Smooth muscle cell (in vitro differentiated cells): ENCODE measurements around the gene TREML4. TPM values are rescaled to one million over a fixed set of nuclear protein-coding genes. Genes with fewer than 3 reads are reported as not detected.

Source experiments
- DNase-seq: peaks from one replicate; lab custom pipeline; 2025; ENCODE audit not compliant: unreplicated experiment; lab: John Stamatoyannopoulos, UW
- H2AFZ ChIP-seq: fragments of 200-600 bp; sonication (generic); 2 replicates; pipeline ENCODE4 v1.6.0; 2016; ENCODE audit warnings: antibody characterized with exemption, low read depth, mild to moderate bottlenecking
- H3F3A ChIP-seq: fragments of 200-600 bp; sonication (generic); 2 replicates; pipeline ENCODE4 v1.6.0; 2017; ENCODE audit warnings: antibody characterized with exemption, low read depth
- H3K27ac ChIP-seq: fragments of 200-600 bp; sonication (generic); 2 replicates; pipeline ENCODE4 v1.5.1; 2016; ENCODE audit warnings: low read depth, mild to moderate bottlenecking
- H3K27me3 ChIP-seq: fragments of 200-600 bp; sonication (generic); 2 replicates; pipeline ENCODE4 v1.6.1; 2016; ENCODE audit warnings: low read depth, mild to moderate bottlenecking
- H3K36me3 ChIP-seq: fragments of 200-600 bp; sonication (generic); 2 replicates; pipeline ENCODE4 v1.5.1; 2016; ENCODE audit warnings: low read depth
- H3K4me1 ChIP-seq: fragments of 200-600 bp; sonication (generic); 2 replicates; pipeline ENCODE4 v1.5.1; 2016; ENCODE audit warnings: low read depth
- H3K4me2 ChIP-seq: fragments of 200-600 bp; sonication (generic); 2 replicates; pipeline ENCODE4 v1.6.0; 2016; ENCODE audit warnings: mild to moderate bottlenecking
- H3K4me3 ChIP-seq: fragments of 200-600 bp; sonication (generic); 2 replicates; pipeline ENCODE4 v1.5.1; 2016; ENCODE audit warnings: mild to moderate bottlenecking
- H3K79me2 ChIP-seq: fragments of 200-600 bp; sonication (generic); 2 replicates; pipeline ENCODE4 v1.6.0; 2016; ENCODE audit warnings: low read depth, mild to moderate bottlenecking
- H3K9ac ChIP-seq: fragments of 200-600 bp; sonication (generic); 2 replicates; pipeline ENCODE4 v1.6.0; 2016; ENCODE audit warnings: low read depth
- H3K9me3 ChIP-seq: fragments of 200-600 bp; sonication (generic); replicated peaks from 2 replicates; pipeline ENCODE4 v1.5.1; 2016; ENCODE audit warnings: low read depth
- H4K20me1 ChIP-seq: fragments of 200-600 bp; sonication (generic); 2 replicates; pipeline ENCODE4 v1.6.0; 2016; ENCODE audit warnings: low read depth
- WGBS: methylation state at CpG from one replicate; pipeline ENCODE4 v1.1.7; 2016; ENCODE audit warnings: low lambda C conversion rate; 5-methylcytosine and 5-hydroxymethylcytosine counted together
- polyA plus RNA-seq: library from polyadenylated mRNA; unstranded; fragments of >200 nt; fragmentation: Nextera tagmentation; extraction: Ambion mirVana; gene quantifications from 2 replicates; pipeline ENCODE4 v1.2.1, GENCODE V29; 2016
- total RNA-seq: library from RNA; depleted of rRNA; stranded (reverse); fragments of >200 nt; gene quantifications from 2 replicates; pipeline ENCODE4 v1.2.3, GENCODE V29; 2014
- TF ChIP-seq, protein P1 (sequence below): fragments of 200-600 bp; sonication (generic); IDR thresholded peaks from 2 replicates; pipeline ENCODE4 v1.5.1; 2017; ENCODE audit warnings: borderline replicate concordance, mild to moderate bottlenecking, antibody characterized with exemption; ENCODE audit not compliant: insufficient read depth, poor library complexity, severe bottlenecking

TREML4 gene
- total and polyA plus RNA-seq, 2 experiments from 2014 or later = not detected

DNA sequence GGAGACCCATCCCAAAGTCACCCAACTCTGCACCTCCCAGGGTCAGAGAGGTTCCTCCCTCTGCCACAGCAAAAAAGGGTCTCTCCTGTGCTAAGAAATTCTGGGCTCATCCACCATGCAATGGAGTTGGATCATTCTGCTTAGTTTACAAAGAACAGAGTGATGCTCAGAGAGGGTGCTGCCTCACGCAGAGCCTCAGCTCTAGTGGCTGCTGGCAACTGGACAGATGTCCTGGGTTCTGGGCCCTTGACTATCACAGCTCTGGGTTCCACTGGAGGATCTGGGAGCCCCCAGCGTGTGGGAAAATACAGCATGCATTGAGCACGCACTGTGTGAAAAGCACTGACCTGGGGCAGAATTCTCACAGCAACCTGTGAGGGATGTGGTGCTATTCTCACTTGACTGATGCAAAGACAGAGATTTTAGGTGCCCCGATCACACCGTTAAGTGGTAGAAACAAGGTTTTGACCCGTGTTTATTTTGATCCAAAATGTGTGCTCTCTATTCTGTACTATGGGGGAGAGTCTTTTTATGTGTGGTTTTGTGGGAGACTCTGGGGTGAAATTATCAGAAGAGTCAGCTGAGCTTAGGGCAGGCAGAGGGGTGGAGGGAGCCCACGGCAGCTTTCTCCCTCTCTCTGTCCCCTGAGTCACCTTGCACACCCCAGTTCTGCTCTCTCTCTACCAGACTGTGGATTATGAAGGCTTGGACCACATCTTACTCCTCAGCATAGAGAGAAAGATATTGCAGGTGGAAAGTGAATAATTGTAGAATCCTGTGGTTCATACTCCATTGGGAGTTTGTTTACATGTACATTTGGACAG lies 19.9 kb downstream of the TREML4 start:
- H3K79me2 ChIP-seq = no peaks in the 10 kb centered on the region
- no peaks in the 10 kb centered on the region for H3F3A ChIP-seq
- H2AFZ ChIP-seq = no peak overlapping the region
- H3K36me3 ChIP-seq = no peaks in the 10 kb centered on the region
- no peak overlapping the region for H3K4me2 ChIP-seq
- no peak for DNase-seq
- no peaks in the 10 kb centered on the region for H3K4me1 ChIP-seq
- H4K20me1 ChIP-seq = no peaks in the 10 kb centered on the region
- no peak overlapping the region for H3K27ac ChIP-seq
- WGBS = 90% methylated on average over 7 of the region's 7 CpGs
- peaks cover 22% of the 10 kb centered on the region for H3K27me3 ChIP-seq
- TF ChIP-seq, protein P1, sequence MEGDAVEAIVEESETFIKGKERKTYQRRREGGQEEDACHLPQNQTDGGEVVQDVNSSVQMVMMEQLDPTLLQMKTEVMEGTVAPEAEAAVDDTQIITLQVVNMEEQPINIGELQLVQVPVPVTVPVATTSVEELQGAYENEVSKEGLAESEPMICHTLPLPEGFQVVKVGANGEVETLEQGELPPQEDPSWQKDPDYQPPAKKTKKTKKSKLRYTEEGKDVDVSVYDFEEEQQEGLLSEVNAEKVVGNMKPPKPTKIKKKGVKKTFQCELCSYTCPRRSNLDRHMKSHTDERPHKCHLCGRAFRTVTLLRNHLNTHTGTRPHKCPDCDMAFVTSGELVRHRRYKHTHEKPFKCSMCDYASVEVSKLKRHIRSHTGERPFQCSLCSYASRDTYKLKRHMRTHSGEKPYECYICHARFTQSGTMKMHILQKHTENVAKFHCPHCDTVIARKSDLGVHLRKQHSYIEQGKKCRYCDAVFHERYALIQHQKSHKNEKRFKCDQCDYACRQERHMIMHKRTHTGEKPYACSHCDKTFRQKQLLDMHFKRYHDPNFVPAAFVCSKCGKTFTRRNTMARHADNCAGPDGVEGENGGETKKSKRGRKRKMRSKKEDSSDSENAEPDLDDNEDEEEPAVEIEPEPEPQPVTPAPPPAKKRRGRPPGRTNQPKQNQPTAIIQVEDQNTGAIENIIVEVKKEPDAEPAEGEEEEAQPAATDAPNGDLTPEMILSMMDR = no peak
- no peak overlapping the region for H3K9ac ChIP-seq
- no peaks in the 10 kb centered on the region for H3K9me3 ChIP-seq
- no peak overlapping the region for H3K4me3 ChIP-seq

DNA sequence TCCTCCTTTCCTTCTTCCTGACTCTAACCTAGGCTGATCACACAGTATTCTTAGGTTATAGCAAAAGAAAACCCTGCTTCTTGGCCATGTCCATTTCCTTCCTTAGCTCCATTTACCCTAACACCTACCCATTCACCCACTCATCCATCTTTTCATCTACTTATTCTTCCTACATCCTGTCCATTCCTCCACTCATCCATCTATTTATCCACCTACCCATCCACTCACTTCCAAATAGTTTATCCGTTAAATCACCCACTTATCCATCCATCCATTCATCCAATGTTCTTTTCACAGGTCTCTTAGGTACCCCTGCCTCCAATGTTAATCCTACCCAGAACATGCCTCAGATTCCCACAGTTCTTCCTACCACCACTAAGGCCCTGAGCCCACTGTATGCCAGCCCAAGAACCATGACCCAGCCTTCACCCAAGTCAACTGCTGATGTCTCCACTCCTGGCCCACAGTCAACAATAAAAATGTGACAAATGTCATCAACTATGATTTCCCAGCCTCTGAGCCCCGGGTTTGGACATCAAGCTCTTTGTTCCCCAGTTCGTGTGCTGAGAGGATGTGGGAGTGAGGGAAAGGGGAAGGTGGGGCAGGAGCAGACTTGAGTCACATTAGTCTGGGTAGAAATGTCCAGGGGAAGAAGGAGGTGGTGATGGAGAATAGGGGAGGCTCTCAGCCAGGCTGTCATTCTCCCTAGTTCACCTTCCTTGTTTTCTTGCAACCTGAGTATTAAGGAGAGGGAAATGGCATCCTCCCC lies 24.4 kb downstream of the TREML4 start:
- Histone ChIP-seq H2AFZ (no peak overlapping the region), H3K4me2 (no peak overlapping the region), H3K4me3 (no peak overlapping the region), H3K4me1 (no peaks in the 10 kb centered on the region), H3K27ac (no peak overlapping the region), H3K9ac (no peak overlapping the region), H3F3A (peaks cover 14% of the 10 kb centered on the region), H3K27me3 (peaks cover 32% of the 10 kb centered on the region), H3K79me2 (no peaks in the 10 kb centered on the region), H3K36me3 (no peaks in the 10 kb centered on the region), H3K9me3 (no peaks in the 10 kb centered on the region), H4K20me1 (no peaks in the 10 kb centered on the region)
- TF ChIP-seq, protein P1 = no peak
- WGBS = 55% methylated on average over 3 of the region's 3 CpGs
- no peak for DNase-seq

DNA sequence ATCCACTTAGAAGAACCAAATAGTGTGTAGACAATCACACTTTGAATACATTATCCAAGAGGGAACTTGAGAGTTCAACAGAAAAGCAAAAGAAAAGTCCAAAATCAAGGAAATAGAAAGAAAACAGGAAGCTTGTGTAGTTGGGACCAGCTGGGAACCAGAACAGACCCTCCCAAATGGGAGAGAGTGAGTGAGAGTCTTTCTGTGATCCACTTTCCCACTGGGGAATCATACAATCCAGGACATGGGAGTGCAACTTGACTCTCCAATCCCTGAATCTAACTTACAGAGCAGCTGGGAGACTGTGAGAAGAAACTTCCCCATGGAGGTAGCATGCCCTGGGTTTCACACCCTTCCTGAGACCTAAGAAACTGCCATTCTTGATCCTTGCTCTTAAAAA lies 27.0 kb downstream of the TREML4 start:
- Histone ChIP-seq H3K9ac (no peak overlapping the region), H4K20me1 (no peaks in the 10 kb centered on the region), H3F3A (peaks cover 17% of the 10 kb centered on the region), H2AFZ (no peak overlapping the region), H3K27me3 (peaks cover 23% of the 10 kb centered on the region), H3K9me3 (no peaks in the 10 kb centered on the region), H3K4me1 (no peaks in the 10 kb centered on the region), H3K79me2 (no peaks in the 10 kb centered on the region), H3K4me3 (no peak overlapping the region), H3K36me3 (no peaks in the 10 kb centered on the region), H3K27ac (no peak overlapping the region), H3K4me2 (no peak overlapping the region)
- TF ChIP-seq, protein P1 = no peak
- no peak for DNase-seq
